Measurements from ENCODE around the gene TRAIP. TPM values are rescaled to one million over a fixed set of nuclear protein-coding genes. Genes with fewer than 3 reads are reported as not detected.

The TRAIP gene
- total and polyA plus RNA-seq, 2 donors (not counting 1 experiment from before 2014, with no cell fraction given): 5.0 to 8.7 TPM

- H3K79me2 ChIP-seq (ENCODE audit: control insufficient read depth, insufficient read depth, low read length): no peaks in the 10 kb centered on the region
- H3K4me2 ChIP-seq (replicated peaks; ENCODE audit: low read depth, low read length, poor library complexity, severe bottlenecking): no peak overlapping the region
- no peak overlapping the region for H3K4me3 Mint-ChIP-seq
- H3K9ac ChIP-seq (ENCODE audit: low read length): no peak overlapping the region
- no peaks in the 10 kb centered on the region for H3K27me3 ChIP-seq (replicated peaks in 1 of 4; ENCODE audit: control extremely low read depth in 1 of 4, control insufficient read depth in 3 of 4, insufficient read depth in 4 of 4, low read length in 3 of 4)
- ChIA-PET POLR2A (no interaction called here), CTCF (no interaction called here)
- no peak overlapping the region for H3K27ac ChIP-seq (ENCODE audit: low read length in 2 of 2)
- H3K9me3 Mint-ChIP-seq (ENCODE audit: insufficient read depth): no peaks in the 10 kb centered on the region
- intact Hi-C loops (cut with micrococcal nuclease): no loop called here
- ATAC-seq (ENCODE audit: low read depth) (no peak), DNase-seq (no peak)
- no peaks in the 10 kb centered on the region for H4K20me1 ChIP-seq (ENCODE audit: control insufficient read depth, insufficient read depth, low read length, poor library complexity, severe bottlenecking)
- no peaks in the 10 kb centered on the region for H3K9me3 ChIP-seq (ENCODE audit: control extremely low read depth in 1 of 3, control insufficient read depth in 2 of 3, insufficient read depth in 1 of 3, low read length in 2 of 3)
- H3K4me1 Mint-ChIP-seq: no peaks in the 10 kb centered on the region
- no peaks in the 10 kb centered on the region for H3K36me3 ChIP-seq (replicated peaks in 1 of 2; ENCODE audit: control extremely low read depth in 1 of 2, control insufficient read depth in 1 of 2, extremely low read depth in 1 of 2, insufficient read depth in 2 of 2, low read length in 1 of 2)
- H2AFZ ChIP-seq (ENCODE audit: insufficient read depth, low read depth, low read length, poor library complexity, severe bottlenecking): no peak overlapping the region
- no peak overlapping the region for H3K27ac Mint-ChIP-seq
- no peak overlapping the region for H3K4me3 ChIP-seq (ENCODE audit: control extremely low read depth in 1 of 5, extremely low read depth in 1 of 5, insufficient read depth in 1 of 5, low read depth in 2 of 5, low read length in 4 of 5)
- peaks cover under 1% of the 10 kb centered on the region for H3K27me3 Mint-ChIP-seq
- TF ChIP-seq EZH2 (IDR thresholded peaks at IDR 0.05; ENCODE audit: borderline replicate concordance, insufficient read depth, low read depth, low read length, poor library complexity, severe bottlenecking) (no peak), CTCF (IDR thresholded peaks at IDR 0.05) (no peak)
- H3K4me1 ChIP-seq (ENCODE audit: control insufficient read depth in 2 of 2, insufficient read depth in 2 of 2, low read length in 2 of 2): no peaks in the 10 kb centered on the region
Measured at GRCh38 chr3:49886922-49887265, 30.5 kb upstream of the TRAIP start.

GRCh38 chr3:49883998-49884397, 27.6 kb upstream of the TRAIP start:
- Mint-ChIP-seq H3K27ac (no peak overlapping the region), H3K4me3 (no peak overlapping the region), H3K4me1 (no peaks in the 10 kb centered on the region), H3K27me3 (peaks cover 6% of the 10 kb centered on the region), H3K9me3 (ENCODE audit: insufficient read depth) (no peaks in the 10 kb centered on the region)
- TF ChIP-seq EZH2 (IDR thresholded peaks at IDR 0.05; ENCODE audit: borderline replicate concordance, insufficient read depth, low read depth, low read length, poor library complexity, severe bottlenecking) (no peak), CTCF (IDR thresholded peaks at IDR 0.05) (no peak)
- no peak overlapping the region for H3K4me2 ChIP-seq (replicated peaks; ENCODE audit: low read depth, low read length, poor library complexity, severe bottlenecking)
- H3K9ac ChIP-seq (ENCODE audit: low read length): no peak overlapping the region
- H4K20me1 ChIP-seq (ENCODE audit: control insufficient read depth, insufficient read depth, low read length, poor library complexity, severe bottlenecking): no peaks in the 10 kb centered on the region
- intact Hi-C loops (cut with micrococcal nuclease): no loop called here
- H3K4me3 ChIP-seq (ENCODE audit: control extremely low read depth in 1 of 5, extremely low read depth in 1 of 5, insufficient read depth in 1 of 5, low read depth in 2 of 5, low read length in 4 of 5): no peak overlapping the region
- 97% methylated on average over 3 of the region's 4 CpGs for WGBS (ENCODE audit: insufficient coverage)
- no peaks in the 10 kb centered on the region for H3K79me2 ChIP-seq (ENCODE audit: control insufficient read depth, insufficient read depth, low read length)
- no peaks in the 10 kb centered on the region for H3K9me3 ChIP-seq (ENCODE audit: control extremely low read depth in 1 of 3, control insufficient read depth in 2 of 3, insufficient read depth in 1 of 3, low read length in 2 of 3)
- ChIA-PET CTCF (no interaction called here), POLR2A (no interaction called here)
- H3K4me1 ChIP-seq (ENCODE audit: control insufficient read depth in 2 of 2, insufficient read depth in 2 of 2, low read length in 2 of 2): no peaks in the 10 kb centered on the region
- H3K36me3 ChIP-seq (replicated peaks in 1 of 2; ENCODE audit: control extremely low read depth in 1 of 2, control insufficient read depth in 1 of 2, extremely low read depth in 1 of 2, insufficient read depth in 2 of 2, low read length in 1 of 2): no peaks in the 10 kb centered on the region
- DNase-seq (no peak), ATAC-seq (ENCODE audit: low read depth) (no peak)
- H3K27ac ChIP-seq (ENCODE audit: low read length in 2 of 2): no peak overlapping the region
- no peaks in the 10 kb centered on the region for H3K27me3 ChIP-seq (replicated peaks in 1 of 4; ENCODE audit: control extremely low read depth in 1 of 4, control insufficient read depth in 3 of 4, insufficient read depth in 4 of 4, low read length in 3 of 4)
- H2AFZ ChIP-seq (ENCODE audit: insufficient read depth, low read depth, low read length, poor library complexity, severe bottlenecking): no peak overlapping the region
